Epithelial cell of proximal tubule (primary cell): ENCODE results near the gene CNGA4. TPM values are rescaled to one million over a fixed set of nuclear protein-coding genes. Genes with fewer than 3 reads are reported as not detected.

Experiments
- DNase-seq: peaks from one replicate; pipeline ENCODE4 v3.0.0-alpha.2; 2011; ENCODE audit warnings: low read depth
- H3K4me3 ChIP-seq: 2 replicates; pipeline ENCODE4 v1.5.1; 2011; ENCODE audit warnings: low read depth, mild to moderate bottlenecking, low read length
- total RNA-seq: library from RNA; depleted of rRNA; stranded (reverse); fragments of >200 nt; gene quantifications from 2 replicates; pipeline ENCODE4 v1.2.3, GENCODE V29; 2015
- TF ChIP-seq, protein P1 (sequence below): conservative IDR thresholded peaks from 2 replicates; pipeline ENCODE4 v1.5.1; 2012; ENCODE audit warnings: low read depth, mild to moderate bottlenecking, low read length

CNGA4 gene
- total RNA-seq, 1 donor from 2014 or later, result not detected

DNA sequence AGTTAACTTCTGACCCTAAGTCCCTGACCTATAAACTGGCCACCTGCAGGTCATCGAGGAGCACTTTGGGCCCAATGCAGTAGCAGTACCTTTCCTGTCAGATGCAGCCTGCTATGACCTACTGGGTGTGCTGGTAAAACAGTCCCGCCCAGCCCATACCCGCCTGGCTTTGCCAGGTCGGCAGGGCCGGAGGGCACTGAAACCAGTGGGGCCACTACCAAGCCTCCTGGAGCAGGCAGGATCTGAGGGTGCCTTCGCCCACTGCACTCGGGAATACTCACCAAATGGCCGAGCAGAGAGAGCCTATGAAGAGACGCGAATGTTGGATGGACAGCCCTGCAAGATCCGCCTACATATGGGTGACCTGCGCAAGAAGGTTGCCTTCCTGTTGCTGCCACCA lies 29.1 kb upstream of the CNGA4 start:
- no peak for DNase-seq
- TF ChIP-seq, protein P1, sequence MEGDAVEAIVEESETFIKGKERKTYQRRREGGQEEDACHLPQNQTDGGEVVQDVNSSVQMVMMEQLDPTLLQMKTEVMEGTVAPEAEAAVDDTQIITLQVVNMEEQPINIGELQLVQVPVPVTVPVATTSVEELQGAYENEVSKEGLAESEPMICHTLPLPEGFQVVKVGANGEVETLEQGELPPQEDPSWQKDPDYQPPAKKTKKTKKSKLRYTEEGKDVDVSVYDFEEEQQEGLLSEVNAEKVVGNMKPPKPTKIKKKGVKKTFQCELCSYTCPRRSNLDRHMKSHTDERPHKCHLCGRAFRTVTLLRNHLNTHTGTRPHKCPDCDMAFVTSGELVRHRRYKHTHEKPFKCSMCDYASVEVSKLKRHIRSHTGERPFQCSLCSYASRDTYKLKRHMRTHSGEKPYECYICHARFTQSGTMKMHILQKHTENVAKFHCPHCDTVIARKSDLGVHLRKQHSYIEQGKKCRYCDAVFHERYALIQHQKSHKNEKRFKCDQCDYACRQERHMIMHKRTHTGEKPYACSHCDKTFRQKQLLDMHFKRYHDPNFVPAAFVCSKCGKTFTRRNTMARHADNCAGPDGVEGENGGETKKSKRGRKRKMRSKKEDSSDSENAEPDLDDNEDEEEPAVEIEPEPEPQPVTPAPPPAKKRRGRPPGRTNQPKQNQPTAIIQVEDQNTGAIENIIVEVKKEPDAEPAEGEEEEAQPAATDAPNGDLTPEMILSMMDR, result no peak
- H3K4me3 ChIP-seq, result no peak overlapping the region

DNA sequence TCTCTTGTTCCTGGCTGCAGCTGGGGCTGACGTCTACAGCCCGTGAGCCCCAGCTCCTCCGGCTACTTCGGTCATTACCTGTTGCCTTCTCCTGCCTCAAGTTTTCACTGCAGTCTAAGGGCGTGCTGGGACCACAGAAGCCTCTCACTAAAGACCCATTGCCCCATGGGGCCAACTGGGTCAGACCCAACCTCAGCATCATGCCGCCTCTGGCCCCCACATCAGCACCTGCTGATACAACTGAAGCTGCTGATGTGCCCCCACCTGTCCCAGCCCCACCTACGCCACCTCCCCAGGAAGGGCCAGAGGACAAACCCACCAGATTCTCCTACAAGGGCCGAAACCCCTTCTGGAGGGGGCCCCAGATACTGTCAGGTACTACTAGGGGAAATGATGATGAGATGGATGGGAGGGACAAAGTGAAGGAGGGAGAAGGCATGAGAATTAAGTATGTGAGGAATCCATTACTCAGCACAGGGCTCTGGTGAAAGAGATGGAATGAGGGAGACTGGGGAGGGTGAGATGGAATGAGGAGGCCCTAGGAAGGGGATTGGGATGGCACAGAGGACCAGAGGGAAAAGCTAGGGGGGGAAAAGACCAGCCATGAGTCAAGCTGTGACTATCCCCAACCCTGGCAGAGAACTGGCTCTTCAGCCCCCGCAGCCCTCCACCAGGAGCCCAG lies 28.5 kb upstream of the CNGA4 start:
- DNase-seq, result no peak
- no peak overlapping the region for H3K4me3 ChIP-seq
- TF ChIP-seq, protein P1, result no peak

DNA sequence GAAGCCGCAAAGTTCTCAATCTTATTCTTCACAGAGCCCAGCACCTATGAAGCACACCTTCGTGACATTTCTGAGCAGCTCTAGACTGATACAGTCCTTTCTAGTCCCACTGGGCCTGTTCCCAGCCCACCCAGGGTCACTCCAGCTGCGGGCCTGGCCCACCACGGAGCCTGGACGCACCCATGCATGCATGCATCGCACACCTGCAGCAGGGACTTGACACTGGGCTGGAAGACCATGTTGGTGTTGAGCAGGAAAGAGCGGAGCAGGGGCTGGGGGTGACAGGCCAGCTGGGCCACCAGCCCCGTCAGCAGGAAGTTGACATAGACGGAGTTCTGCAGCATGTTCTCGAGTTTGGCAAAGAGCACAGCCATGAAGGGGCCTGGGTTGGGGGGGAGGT lies 24.4 kb upstream of the CNGA4 start:
- no peak for DNase-seq
- H3K4me3 ChIP-seq, result no peak overlapping the region
- TF ChIP-seq, protein P1, result no peak

DNA sequence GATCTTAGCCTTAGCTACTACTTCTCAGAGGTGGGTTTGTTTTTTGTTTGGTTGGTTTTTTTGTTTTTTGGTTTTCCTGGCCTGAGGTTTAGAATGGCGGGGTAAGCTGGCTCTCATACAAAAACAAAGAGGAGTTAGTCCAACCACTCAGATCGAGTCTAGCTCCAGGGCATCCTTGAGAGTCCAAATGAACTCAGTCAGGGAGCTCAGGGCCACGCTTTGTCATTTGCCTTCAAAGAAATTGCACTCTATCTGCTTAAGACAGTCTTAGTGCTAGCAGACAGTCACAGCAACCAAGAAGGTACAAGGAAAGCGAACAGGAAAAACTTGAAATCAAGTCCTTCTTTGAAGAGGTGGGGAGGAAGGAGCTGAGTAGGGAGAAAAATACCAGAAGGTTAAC lies 22.4 kb upstream of the CNGA4 start:
- no peak overlapping the region for H3K4me3 ChIP-seq
- TF ChIP-seq, protein P1, result no peak

DNA sequence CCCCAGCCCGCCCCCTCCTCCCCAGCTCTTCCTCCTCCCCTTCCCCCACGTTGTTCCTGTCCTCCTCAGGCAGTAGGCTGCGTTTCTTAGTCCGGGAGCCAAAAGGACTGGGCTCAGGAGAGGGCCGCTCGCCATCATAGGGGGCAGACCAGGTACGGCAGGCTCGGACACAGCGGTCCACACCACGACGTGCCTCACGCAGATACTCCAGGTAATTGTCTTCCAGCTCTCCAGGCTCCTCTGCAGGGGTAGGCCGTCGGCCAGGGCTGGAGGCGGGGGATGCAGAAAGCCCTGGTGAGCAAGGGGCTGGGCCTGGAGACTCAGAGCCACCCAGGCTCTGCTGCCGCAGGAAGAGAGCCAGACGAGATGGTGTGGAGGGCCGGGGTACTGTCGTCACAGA lies 21.2 kb upstream of the CNGA4 start:
- DNase-seq, result no peak

More for the DNA sequence above, 22.4 kb upstream of the CNGA4 start:
- no peak for DNase-seq

DNA sequence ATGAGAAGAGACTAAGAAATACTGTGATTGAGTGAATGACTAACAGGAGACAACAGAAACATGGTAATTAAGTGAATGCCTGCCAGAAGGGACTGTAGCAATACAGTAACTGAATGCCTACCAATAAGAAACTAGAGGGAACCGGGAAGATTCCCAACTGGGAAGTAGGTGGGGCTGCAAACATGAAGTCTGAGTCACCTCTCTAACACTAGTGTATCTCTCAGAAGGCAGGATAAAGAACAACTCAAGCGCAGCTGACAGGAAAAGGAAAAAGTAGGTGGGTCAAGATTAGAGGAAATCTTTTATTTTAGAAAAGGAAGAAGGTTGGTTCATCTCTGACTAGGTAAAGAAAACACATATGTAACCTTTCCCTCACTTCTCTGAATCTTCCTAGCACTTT lies 19.5 kb upstream of the CNGA4 start:
- DNase-seq, result peak; percentile 84
- no peak overlapping the region for H3K4me3 ChIP-seq
- TF ChIP-seq, protein P1, result no peak

More for the DNA sequence above, 21.2 kb upstream of the CNGA4 start:
- H3K4me3 ChIP-seq, result no peak overlapping the region
- TF ChIP-seq, protein P1, result no peak

DNA sequence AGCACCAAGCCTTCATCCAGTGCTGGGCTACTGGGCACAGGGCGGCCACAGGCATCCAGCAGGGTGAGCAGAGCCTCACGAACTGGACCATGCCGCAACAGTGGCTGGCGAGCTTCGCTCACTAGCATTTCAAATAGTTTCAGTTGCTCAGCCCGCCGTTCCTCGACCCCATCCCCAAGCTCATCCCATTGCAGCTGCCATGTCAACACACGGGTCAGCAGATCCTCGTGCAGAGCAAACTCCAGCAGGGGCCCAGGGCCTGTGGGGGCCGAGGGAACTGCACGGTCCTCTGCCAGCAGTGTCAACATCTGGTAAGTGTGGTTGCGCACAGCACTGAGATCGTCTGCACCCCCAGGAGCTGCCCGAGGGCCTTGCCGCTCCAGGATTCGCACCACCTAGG lies 15.0 kb upstream of the CNGA4 start:
- H3K4me3 ChIP-seq, result no peak overlapping the region
- TF ChIP-seq, protein P1, result no peak
- DNase-seq, result no peak
